Panc1 (cell line): ENCODE results near the gene FAM43B. TPM values are rescaled to one million over a fixed set of nuclear protein-coding genes. Genes with fewer than 3 reads are reported as not detected.

Experiments used
- ATAC-seq: fragments of 200-7000 bp; cut with Tn5 transposase; 2 replicates; pipeline ENCODE4 v1.9.1; 2020; ENCODE audit warnings: mild to moderate bottlenecking, moderate library complexity
- BruUV-seq: library from RNA; stranded (reverse); fragments of 400-500 nt; replicated peaks from 2 replicates; lab custom pipeline; 2021; lab: Mats Ljungman, UMichigan
- CTCF ChIA-PET: fragments of 300-600 bp; sonication (Branson Sonifier 250); formaldehyde crosslinking; loops from one replicate; lab custom pipeline; 2022; ENCODE audit warnings: antibody characterized with exemption; lab: Charles Lee
- POLR2A ChIA-PET: fragments of 300-600 bp; sonication (Branson Sonifier 250); formaldehyde crosslinking; loops from one replicate; lab custom pipeline; 2022; ENCODE audit warnings: antibody characterized with exemption; lab: Charles Lee
- DNase-seq: peaks from one replicate; pipeline ENCODE4 v3.0.0-alpha.2; 2010; ENCODE audit warnings: low read depth, low spot score
- H3K27ac ChIP-seq: 2 replicates; pipeline ENCODE4 v1.5.1; 2011; ENCODE audit warnings: mild to moderate bottlenecking, low read length, inconsistent platforms
- H3K27me3 ChIP-seq: fragments of 200-500 bp; sonication (Bioruptor generic); 2 replicates; pipeline ENCODE4 v1.6.0; 2014; ENCODE audit warnings: low read length, inconsistent platforms; ENCODE audit not compliant: control insufficient read depth, insufficient read depth
- H3K36me3 ChIP-seq: fragments of 200-500 bp; sonication (Bioruptor generic); 2 replicates; pipeline ENCODE4 v1.5.1; 2014; ENCODE audit warnings: inconsistent platforms, mild to moderate bottlenecking, low read length, moderate library complexity; ENCODE audit not compliant: control insufficient read depth, insufficient read depth
- H3K4me1 ChIP-seq: 2 replicates; pipeline ENCODE4 v1.5.1; 2011; ENCODE audit warnings: inconsistent platforms, mild to moderate bottlenecking, low read length, moderate library complexity; ENCODE audit not compliant: control insufficient read depth, insufficient read depth
- H3K4me3 ChIP-seq, 2 experiments: 2 replicates each; pipeline ENCODE4 v1.5.1; 2011 to 2012; ENCODE audit warnings: low read depth in 2 of 2, low read length in 2 of 2, mild to moderate bottlenecking in 2 of 2, inconsistent platforms in 1 of 2, moderate library complexity in 1 of 2
- H3K9me3 ChIP-seq: fragments of 200-500 bp; sonication (Bioruptor generic); 2 replicates; pipeline ENCODE4 v1.5.1; 2014; ENCODE audit warnings: low read depth, mild to moderate bottlenecking, inconsistent platforms, low read length, moderate library complexity; ENCODE audit not compliant: control insufficient read depth, insufficient read depth
- POLR2AphosphoS5 ChIP-seq: IDR thresholded peaks from 2 replicates; pipeline ENCODE4 v1.6.1; 2012; ENCODE audit warnings: mild to moderate bottlenecking, low read depth, low read length, moderate library complexity
- SIN3A ChIP-seq: IDR thresholded peaks from 2 replicates; pipeline ENCODE4 v1.6.1; 2012; ENCODE audit warnings: low read depth, mild to moderate bottlenecking, low read length, moderate library complexity, borderline replicate concordance; ENCODE audit not compliant: insufficient read depth
- TCF7L2 ChIP-seq: IDR thresholded peaks from 2 replicates; pipeline ENCODE4 v1.6.1; 2011; ENCODE audit warnings: mild to moderate bottlenecking, low read depth, low read length, inconsistent platforms
- in situ Hi-C: cut with HindIII; loops from 2 replicates; pipeline ENCODE4 v1.10.0; 2016; ENCODE audit warnings: low sequenced_read_pairs, low pct_unique_long_range_greater_than_20kb
- intact Hi-C: fragments of 100-400 bp; cut with micrococcal nuclease; formaldehyde crosslinking; loops from one replicate; pipeline ENCODE4 v1.10.0; 2022; ENCODE audit not compliant: unreplicated experiment
- total RNA-seq: library from RNA; stranded (reverse); gene quantifications from one replicate; pipeline ENCODE4 v1.2.1, GENCODE V29; 2021; ENCODE audit not compliant: unreplicated experiment
- TF ChIP-seq, protein P1 (sequence below): fragments of 450-650 bp; IDR thresholded peaks from 2 replicates; pipeline ENCODE4 v1.5.1; 2017; ENCODE audit warnings: mild to moderate bottlenecking
- TF ChIP-seq, protein P2 (sequence below), 2 experiments: IDR thresholded peaks; 2 replicates each; pipeline ENCODE4 v1.6.1; 2011 to 2012; ENCODE audit warnings: low read depth in 2 of 2, control low read depth in 1 of 2, low read length in 1 of 2, mild to moderate bottlenecking in 1 of 2, moderate library complexity in 1 of 2; ENCODE audit not compliant: insufficient read depth in 1 of 2

FAM43B gene
- total RNA-seq, 1 experiment from 2014 or later, result 3.0 TPM

DNA sequence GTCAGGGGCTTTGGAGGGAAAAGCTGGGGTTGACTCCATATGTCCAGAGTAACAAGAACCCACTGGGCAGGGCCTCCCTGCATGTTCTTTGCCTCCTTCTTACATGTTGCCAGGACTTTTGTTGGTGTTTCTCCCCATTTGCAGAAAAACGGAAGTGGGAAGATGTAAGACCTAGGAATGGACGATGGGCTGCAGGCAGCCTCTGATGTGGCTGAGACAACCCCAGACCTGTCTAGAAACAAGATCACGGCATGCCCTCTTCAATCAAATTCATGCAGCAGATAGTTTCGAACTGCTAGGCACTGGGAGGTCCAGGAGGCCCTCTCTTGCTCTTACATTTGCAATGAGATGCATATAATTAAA lies 3.4 kb downstream of the FAM43B start:
- POLR2A ChIA-PET, result no interaction called here
- Histone ChIP-seq H3K4me3 (no peak overlapping the region), H3K27ac (no peak overlapping the region), H3K9me3 (no peaks in the 10 kb centered on the region), H3K4me1 (peaks cover 11% of the 10 kb centered on the region), H3K27me3 (peaks cover 11% of the 10 kb centered on the region), H3K36me3 (no peaks in the 10 kb centered on the region)
- CTCF ChIA-PET, result no interaction called here
- intact Hi-C loops (no loop called here), in situ Hi-C loops (no loop called here)
- no TSS peak for BruUV-seq
- ATAC-seq, result no peak
- DNase-seq, result no peak
- TF ChIP-seq, protein P1, sequence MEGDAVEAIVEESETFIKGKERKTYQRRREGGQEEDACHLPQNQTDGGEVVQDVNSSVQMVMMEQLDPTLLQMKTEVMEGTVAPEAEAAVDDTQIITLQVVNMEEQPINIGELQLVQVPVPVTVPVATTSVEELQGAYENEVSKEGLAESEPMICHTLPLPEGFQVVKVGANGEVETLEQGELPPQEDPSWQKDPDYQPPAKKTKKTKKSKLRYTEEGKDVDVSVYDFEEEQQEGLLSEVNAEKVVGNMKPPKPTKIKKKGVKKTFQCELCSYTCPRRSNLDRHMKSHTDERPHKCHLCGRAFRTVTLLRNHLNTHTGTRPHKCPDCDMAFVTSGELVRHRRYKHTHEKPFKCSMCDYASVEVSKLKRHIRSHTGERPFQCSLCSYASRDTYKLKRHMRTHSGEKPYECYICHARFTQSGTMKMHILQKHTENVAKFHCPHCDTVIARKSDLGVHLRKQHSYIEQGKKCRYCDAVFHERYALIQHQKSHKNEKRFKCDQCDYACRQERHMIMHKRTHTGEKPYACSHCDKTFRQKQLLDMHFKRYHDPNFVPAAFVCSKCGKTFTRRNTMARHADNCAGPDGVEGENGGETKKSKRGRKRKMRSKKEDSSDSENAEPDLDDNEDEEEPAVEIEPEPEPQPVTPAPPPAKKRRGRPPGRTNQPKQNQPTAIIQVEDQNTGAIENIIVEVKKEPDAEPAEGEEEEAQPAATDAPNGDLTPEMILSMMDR, result no peak
- TF ChIP-seq SIN3A, result no peak
- no peak for TF ChIP-seq TCF7L2
- TF ChIP-seq, protein P2, sequence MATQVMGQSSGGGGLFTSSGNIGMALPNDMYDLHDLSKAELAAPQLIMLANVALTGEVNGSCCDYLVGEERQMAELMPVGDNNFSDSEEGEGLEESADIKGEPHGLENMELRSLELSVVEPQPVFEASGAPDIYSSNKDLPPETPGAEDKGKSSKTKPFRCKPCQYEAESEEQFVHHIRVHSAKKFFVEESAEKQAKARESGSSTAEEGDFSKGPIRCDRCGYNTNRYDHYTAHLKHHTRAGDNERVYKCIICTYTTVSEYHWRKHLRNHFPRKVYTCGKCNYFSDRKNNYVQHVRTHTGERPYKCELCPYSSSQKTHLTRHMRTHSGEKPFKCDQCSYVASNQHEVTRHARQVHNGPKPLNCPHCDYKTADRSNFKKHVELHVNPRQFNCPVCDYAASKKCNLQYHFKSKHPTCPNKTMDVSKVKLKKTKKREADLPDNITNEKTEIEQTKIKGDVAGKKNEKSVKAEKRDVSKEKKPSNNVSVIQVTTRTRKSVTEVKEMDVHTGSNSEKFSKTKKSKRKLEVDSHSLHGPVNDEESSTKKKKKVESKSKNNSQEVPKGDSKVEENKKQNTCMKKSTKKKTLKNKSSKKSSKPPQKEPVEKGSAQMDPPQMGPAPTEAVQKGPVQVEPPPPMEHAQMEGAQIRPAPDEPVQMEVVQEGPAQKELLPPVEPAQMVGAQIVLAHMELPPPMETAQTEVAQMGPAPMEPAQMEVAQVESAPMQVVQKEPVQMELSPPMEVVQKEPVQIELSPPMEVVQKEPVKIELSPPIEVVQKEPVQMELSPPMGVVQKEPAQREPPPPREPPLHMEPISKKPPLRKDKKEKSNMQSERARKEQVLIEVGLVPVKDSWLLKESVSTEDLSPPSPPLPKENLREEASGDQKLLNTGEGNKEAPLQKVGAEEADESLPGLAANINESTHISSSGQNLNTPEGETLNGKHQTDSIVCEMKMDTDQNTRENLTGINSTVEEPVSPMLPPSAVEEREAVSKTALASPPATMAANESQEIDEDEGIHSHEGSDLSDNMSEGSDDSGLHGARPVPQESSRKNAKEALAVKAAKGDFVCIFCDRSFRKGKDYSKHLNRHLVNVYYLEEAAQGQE (IDR thresholded peaks at IDR 0.05; ENCODE audit: insufficient read depth in 1 of 2, low read depth in 2 of 2, low read length in 1 of 2), result no peak
- no peak for TF ChIP-seq POLR2AphosphoS5

DNA sequence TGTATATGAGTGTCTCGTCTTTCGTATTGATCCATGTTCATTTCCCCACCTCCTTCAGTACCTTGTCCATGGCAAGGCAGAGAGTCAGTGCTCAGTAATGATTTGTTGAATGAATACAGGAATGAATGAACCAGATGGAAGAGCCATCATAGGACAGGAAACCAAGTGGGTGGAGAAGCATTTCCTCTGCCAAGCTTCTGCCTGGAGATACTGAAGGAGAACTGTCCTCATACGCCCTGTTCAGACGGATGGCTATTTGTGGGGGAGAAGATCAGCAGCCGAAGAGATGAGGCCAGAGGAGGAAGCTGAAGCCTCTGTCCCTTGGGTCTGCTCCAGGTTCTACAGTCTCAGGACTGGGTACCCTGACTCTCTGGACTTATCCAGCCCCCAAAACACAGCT lies 5.8 kb downstream of the FAM43B start:
- intact Hi-C loops (no loop called here), in situ Hi-C loops (no loop called here)
- Histone ChIP-seq H3K4me3 (no peak overlapping the region), H3K27ac (no peak overlapping the region), H3K36me3 (no peaks in the 10 kb centered on the region), H3K9me3 (no peaks in the 10 kb centered on the region), H3K4me1 (no peaks in the 10 kb centered on the region), H3K27me3 (peaks cover 9% of the 10 kb centered on the region)
- DNase-seq (no peak), ATAC-seq (no peak)
- POLR2A ChIA-PET, result no interaction called here
- BruUV-seq, result no TSS peak
- TF ChIP-seq POLR2AphosphoS5, result no peak
- TF ChIP-seq, protein P1, result no peak
- TF ChIP-seq TCF7L2, result no peak
- TF ChIP-seq, protein P2 (IDR thresholded peaks at IDR 0.05; ENCODE audit: insufficient read depth in 1 of 2, low read depth in 2 of 2, low read length in 1 of 2), result no peak
- no peak for TF ChIP-seq SIN3A
- CTCF ChIA-PET, result no interaction called here
